ENCODE measurements around the gene PTPRG. TPM values are rescaled to one million over a fixed set of nuclear protein-coding genes. Genes with fewer than 3 reads are reported as not detected.

PTPRG gene
- total and polyA plus RNA-seq, 2 experiments from 2014 or later, result 24.4 to 131 TPM

- Histone ChIP-seq H3K27me3 (ENCODE audit: insufficient read depth) (no peaks in the 10 kb centered on the region), H3K4me1 (ENCODE audit: insufficient read depth) (peaks cover 15% of the 10 kb centered on the region), H3K79me2 (replicated peaks; ENCODE audit: insufficient read depth) (no peaks in the 10 kb centered on the region), H2AFZ (no peak overlapping the region), H3F3A (replicated peaks; ENCODE audit: low read depth) (no peaks in the 10 kb centered on the region), H3K27ac (ENCODE audit: low read depth) (no peak overlapping the region), H3K4me2 (no peak overlapping the region), H4K20me1 (replicated peaks; ENCODE audit: insufficient read depth) (no peaks in the 10 kb centered on the region), H3K36me3 (ENCODE audit: insufficient read depth) (no peaks in the 10 kb centered on the region), H3K9me2 (ENCODE audit: insufficient read depth) (no peaks in the 10 kb centered on the region), H3K4me3 (no peak overlapping the region)
- no peaks in the 10 kb centered on the region for H3K27me3 Mint-ChIP-seq (ENCODE audit: insufficient read depth, low read depth, poor library complexity)
- H3K36me3 Mint-ChIP-seq (ENCODE audit: low read depth), result no peaks in the 10 kb centered on the region
- no peak for TF ChIP-seq EZH2phosphoT487 (IDR thresholded peaks at IDR 0.05; ENCODE audit: unreplicated experiment)
- TF ChIP-seq CTCF (conservative IDR thresholded peaks at IDR 0.05; ENCODE audit: low read depth in 2 of 2), result no peak
- no peak for TF ChIP-seq ETS1 (IDR thresholded peaks at IDR 0.05)
- no peak for TF ChIP-seq ZNF462 (CRISPR knock-in tag; IDR thresholded peaks at IDR 0.05)
- TF ChIP-seq EZH2 (IDR thresholded peaks at IDR 0.05; ENCODE audit: low read depth, unreplicated experiment), result no peak
- no peak for TF ChIP-seq ZNF331 (CRISPR knock-in tag; IDR thresholded peaks at IDR 0.05; ENCODE audit: low read depth)
- TF ChIP-seq REST (IDR thresholded peaks at IDR 0.05; ENCODE audit: unreplicated experiment), result no peak
- ATAC-seq, result no peak
- H3K27ac Mint-ChIP-seq, result no peak overlapping the region
- H3K4me3 Mint-ChIP-seq, result no peak overlapping the region
- H3K4me1 Mint-ChIP-seq, result peaks cover 8% of the 10 kb centered on the region
- no peaks in the 10 kb centered on the region for H3K9me3 Mint-ChIP-seq
- no peak for DNase-seq (ENCODE audit: low spot score)
These were observed 768.6 kb downstream of the PTPRG start for GRCh38 chr3:62329971-62330370.

Measured in GM23338 (cell line).